Middle frontal gyrus (tissue), 1 donor: ENCODE measurements around the gene TSHZ2.

Source experiments
- DNase-seq: peaks from one replicate; pipeline ENCODE4 v3.0.0-alpha.2; 2015; ENCODE audit warnings: low spot score; ENCODE audit errors: extremely low spot score

TSHZ2 gene

DNA sequence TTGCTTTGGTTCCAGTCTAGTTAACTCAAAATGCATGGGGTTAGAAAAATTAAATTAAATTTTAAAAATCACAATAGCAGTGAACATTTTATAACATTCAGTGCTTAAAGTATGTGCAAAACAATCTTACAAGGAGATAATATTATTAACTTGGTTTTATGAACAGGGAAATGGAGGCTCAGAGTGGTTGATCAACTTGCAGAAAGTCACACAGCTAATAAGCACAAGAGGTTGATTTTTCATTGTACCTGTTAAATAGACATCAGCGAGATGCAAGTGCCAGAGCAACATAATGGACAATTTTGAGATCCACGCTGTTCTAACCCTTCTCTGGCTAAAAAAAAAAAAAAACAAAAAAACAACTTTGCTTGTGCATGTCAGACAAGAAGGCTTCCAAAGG lies 219.8 kb downstream of the TSHZ2 start:
- DNase-seq, result no peak

DNA sequence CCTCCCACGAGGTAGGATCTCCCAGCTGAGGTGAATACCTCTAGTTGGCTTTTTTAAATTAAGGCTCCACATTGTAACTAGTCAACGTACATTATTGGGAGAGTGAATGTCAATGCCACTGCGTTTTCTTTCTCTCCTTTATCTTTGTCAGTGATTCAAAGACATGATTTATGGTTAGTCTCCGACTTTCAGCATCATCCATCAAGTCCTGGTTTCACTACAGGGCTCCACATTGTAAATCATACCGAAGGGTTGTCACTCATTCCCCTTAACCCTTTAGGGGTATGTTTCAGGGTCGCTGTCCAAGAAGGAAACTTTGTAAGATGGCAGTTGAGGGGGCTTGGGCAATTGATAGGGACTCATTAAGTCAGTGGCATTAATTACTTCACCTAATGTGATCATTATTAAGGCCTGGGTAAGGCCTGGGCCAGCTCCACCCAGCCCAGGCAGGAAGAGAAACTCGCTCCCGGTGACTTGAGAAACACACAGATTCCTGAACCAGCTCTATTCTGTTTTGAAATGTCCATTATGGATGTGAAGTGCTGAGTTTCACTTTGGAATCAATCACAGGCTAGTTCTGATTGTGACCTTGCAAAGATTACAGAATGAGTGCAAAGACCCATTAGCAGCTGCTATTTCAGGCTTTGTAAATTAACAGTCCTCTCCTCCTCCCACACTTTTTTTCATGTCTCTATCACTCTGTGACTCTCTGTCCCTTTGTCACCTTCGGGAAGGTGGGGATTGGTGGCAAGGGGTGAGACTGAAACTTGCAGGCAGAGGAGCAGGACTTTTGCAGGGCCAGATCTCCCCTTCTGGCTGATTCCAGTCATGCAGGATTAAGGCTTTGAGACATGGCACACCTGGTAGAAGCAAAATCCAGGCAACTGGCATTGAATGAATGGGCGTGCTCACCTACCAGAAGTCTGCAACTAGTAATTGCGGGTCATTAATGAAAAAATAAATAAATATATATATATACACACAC lies 222.4 kb downstream of the TSHZ2 start:
- DNase-seq, result no peak

GRCh38 chr20:53195876-53196610 lies 223.9 kb downstream of the TSHZ2 start:
- DNase-seq, result no peak

DNA sequence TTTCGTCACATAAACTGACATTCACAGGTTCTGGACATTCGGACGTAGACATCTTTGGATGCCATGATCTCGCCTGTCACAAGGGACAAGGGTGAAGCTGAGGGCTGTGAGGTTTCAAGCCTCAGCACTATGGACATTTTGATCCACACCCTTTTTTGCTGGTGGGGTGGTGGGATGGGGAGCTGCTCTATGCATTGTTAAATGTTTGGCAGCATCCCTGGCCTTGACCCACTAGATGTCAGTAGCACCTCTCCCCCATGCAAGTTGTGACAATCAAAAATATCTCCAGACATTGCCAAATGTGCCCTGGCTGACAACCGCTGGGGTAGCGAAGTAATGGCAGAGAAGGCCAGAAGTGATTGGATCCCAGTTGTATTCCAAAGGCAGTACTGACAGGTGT lies 229.4 kb downstream of the TSHZ2 start:
- no peak for DNase-seq

GRCh38 chr20:53202777-53203176 lies 230.6 kb downstream of the TSHZ2 start:
- DNase-seq, result no peak

DNA sequence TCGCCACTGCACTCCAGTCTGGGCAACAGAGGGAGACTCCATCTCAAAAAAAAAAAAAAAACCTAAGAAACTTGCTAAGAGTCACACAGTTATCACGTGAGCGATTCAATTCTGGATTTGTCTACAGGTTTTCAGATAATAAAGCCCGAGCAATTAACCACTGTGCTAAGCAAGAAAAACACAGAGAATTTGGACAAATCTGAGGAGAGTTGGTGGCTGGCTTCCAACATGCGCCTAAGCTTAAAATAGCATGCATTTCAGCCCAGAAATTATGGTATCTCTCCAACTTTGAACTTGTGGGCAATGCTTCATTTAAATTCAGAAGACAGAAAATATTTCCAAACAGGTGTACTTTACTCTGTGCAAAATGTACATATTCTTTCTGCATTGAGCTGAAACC lies 232.9 kb downstream of the TSHZ2 start:
- DNase-seq, result no peak

- no peak for DNase-seq
Measured at GRCh38 chr20:53208110-53208832, 236.1 kb downstream of the TSHZ2 start.

DNA sequence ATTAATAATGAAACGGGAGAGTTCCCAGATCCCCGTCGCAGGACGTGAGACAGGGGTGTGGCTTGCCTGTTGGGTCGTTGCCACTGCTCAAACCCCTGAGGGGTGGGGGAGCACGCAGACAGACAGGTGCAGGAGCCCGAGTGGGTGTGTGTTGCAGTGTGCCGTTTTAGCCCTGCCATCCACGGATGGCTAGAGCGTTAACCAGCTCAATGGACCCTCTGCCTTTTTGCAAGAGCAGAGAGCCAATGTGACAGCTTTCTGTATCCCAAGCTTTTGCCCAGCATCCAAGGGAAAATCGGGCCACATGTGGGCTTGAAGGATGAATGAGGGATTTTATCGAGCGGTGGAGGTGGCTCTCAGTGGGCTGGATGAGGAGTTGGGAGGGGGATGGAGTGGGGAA lies 237.9 kb downstream of the TSHZ2 start:
- no peak for DNase-seq

DNA sequence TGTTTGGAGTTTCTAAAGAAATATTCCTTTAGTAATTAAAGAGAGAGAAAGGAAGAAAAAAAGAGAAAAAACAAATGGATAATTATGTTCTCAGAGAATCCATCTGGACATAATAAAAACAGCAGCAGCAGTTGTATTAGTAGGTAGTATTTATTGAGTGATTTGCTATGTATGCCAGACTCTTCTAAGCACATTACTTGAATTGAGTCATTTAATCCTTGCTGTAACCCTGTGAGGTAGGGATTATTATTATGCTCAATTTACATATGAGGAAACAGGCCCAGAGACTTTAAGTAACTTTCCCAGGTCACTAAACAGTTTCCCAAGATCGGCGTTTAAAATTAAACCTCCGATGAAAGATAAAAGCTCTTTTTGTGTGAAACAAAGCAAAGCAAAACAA lies 238.8 kb downstream of the TSHZ2 start:
- no peak for DNase-seq

DNA sequence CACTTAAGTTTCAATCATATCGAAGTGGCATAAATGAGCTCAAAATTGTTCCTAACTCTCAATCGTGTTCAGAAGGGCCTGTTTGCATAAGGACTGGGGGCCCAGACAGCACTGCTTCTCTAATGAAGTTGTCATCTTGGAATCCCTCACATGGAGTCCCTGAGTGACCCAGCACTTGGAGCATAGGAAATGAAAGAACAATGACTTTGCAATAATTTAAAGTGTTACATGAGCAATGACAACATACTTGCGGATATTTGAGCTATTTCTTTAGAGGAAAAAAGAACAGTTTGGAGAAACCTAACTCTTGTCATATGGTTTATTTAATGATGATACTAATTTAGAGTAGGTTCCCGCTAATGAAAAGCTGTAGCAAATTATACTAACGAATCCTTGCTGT lies 239.9 kb downstream of the TSHZ2 start:
- DNase-seq, result no peak

DNA sequence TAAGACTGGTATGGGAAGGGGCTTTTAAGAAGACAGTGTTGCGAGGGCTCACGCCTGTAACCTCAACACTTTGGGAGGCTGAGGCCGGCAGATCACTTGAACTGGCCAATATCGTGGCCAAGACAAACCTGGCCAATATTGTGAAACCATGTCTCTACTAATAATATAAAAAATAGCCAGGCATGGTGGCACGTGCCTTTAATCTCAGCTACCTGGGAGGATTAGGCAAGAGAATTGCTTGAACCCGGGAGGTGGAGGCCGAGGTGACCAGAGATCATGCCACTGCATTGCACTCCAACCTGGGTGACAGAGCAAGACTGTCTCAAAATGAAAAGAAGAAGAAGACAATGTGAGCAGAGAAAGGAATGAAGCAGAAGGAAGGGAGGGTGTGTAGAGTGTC lies 242.2 kb downstream of the TSHZ2 start:
- DNase-seq, result no peak

GRCh38 chr20:53215166-53215565 lies 243.0 kb downstream of the TSHZ2 start:
- no peak for DNase-seq

- DNase-seq, result no peak
Measured at GRCh38 chr20:53216478-53216855, 244.3 kb downstream of the TSHZ2 start.

- no peak for DNase-seq
Measured at GRCh38 chr20:53216856-53217576, 244.9 kb downstream of the TSHZ2 start.

DNA sequence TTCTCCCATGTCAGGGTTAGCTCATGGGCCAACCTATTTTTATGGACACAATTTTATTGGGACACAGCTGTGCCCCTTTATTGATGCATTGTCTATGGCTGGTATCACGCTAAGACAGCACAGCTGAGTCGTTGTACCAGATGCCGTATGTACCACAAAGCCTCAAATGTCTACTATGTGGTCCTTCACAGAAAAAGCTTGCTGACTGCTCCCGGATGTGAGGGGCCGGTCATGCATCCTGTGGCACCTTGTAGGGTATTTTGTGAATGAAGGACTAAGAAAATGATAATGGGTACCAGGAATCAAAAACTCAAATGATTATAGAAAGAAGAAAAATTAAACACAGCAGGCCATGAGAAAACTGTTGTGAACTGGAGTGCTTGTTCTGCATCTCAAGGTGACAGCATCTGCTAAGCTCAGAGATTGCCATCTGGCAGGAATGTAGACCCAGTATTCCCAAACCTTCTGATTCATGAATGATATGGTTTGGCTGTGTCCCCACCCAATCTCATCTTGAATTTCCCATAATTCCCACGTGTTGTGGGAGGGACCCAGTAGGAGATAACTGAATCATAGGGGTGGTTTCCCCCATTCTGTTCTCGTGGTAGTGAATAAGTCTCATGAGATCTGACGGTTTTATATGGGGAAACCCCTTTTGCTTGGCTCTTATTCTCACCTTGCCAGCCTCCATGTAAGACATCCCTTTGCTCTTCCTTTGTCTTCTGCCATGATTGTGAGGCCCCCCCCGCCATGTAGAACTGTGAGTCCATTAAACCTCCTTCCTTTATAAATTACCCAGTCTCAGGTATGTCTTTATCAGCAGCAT lies 248.5 kb downstream of the TSHZ2 start:
- DNase-seq, result no peak

DNA sequence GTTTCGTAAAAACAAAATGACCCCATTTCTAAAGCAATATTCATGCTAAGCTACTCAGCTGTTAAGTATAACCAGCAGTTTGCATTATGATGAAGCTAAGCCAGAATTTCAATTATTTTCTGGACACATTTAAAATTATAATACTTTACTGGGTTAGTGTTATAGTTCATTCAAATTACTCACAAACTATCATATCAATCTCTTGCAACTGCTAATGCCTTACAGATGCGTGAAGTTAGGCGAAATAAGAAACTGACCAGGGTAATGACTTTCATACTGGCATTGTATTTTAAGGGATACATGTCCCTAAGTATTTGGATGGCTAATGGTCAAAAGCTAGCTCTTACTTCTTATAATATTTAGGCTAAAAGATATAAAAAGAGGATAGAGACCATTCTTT lies 249.6 kb downstream of the TSHZ2 start:
- no peak for DNase-seq

- DNase-seq, result no peak
Measured at GRCh38 chr20:53222416-53222815, 250.3 kb downstream of the TSHZ2 start.

DNA sequence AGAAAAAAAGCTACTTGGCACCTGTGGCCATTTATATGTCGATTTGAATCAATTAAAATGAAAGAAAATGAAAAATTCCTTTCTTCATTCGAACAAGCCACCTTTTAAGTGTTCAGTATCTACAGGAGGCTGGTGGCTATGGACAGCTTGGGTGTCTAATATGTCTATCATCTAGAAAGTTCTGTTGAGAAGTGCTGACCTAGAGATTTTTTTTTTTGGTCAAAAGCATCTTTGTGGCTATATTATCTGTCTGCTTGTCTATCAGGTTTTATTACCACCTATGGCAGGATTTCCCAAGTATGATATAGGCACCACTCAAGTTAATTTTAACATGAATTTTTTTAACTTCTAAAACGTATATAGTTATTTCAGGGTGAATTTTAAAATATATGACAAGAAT lies 250.8 kb downstream of the TSHZ2 start:
- no peak for DNase-seq

DNA sequence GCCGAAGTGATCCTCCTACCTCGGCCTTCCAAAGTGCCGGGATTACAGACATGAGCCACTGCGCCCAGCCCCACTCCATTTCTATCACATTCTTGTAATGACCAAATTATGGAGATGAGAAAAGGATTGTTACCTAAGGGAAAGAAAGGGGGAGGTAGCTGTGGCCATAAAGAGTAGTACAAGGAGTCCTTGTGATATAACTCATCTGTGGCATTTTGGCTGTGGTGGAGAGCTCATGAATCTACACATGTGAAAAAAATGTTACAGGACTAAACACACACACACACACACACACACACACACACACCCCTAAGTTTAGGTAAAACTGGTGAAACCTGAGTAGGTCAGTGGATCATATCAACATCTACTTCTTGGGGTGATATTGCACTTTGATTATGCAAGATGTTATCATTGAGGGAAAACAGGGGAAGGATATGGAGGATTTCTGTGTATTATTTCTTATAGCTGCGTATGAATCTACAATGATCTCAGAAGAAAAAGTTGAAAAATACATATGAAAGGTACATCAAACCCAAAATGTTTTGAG lies 251.5 kb downstream of the TSHZ2 start:
- no peak for DNase-seq

GRCh38 chr20:53224851-53225250 lies 252.7 kb downstream of the TSHZ2 start:
- DNase-seq, result no peak
